ENCODE measurements around the gene NT5DC4. TPM values are rescaled to one million over a fixed set of nuclear protein-coding genes. Genes with fewer than 3 reads are reported as not detected.

NT5DC4 gene
- total and polyA plus RNA-seq, 4 donors: 1.2 TPM; not detected in 3

- no peak overlapping the region for H3K4me3 ChIP-seq (ENCODE audit: low read depth in 1 of 3, low read length in 3 of 3)
- H3K9me3 ChIP-seq (ENCODE audit: control insufficient read depth in 4 of 4, low read length in 3 of 4): no peaks in the 10 kb centered on the region
- no peaks in the 10 kb centered on the region for H3K36me3 ChIP-seq (ENCODE audit: control insufficient read depth in 4 of 4, insufficient read depth in 3 of 4, low read depth in 1 of 4, low read length in 3 of 4)
- H3K9ac ChIP-seq (ENCODE audit: low read depth in 1 of 2, low read length in 2 of 2): no peak overlapping the region
- H3K27ac ChIP-seq (ENCODE audit: low read depth in 1 of 2, low read length in 2 of 2): no peak overlapping the region
- WGBS: 79% methylated on average over 3 of the region's 3 CpGs
- no peak for DNase-seq (ENCODE audit: low spot score)
- no peak for TF ChIP-seq FOXA2 (IDR thresholded peaks at IDR 0.05)
- no peak for TF ChIP-seq ZBTB33 (IDR thresholded peaks at IDR 0.05)
- TF ChIP-seq TAF1 (conservative IDR thresholded peaks at IDR 0.05): no peak
- no peak for TF ChIP-seq SP1 (IDR thresholded peaks at IDR 0.05)
- TF ChIP-seq NR2F2 (IDR thresholded peaks at IDR 0.05): no peak
- TF ChIP-seq YY1 (IDR thresholded peaks at IDR 0.05): no peak
- TF ChIP-seq CTCF (IDR thresholded peaks at IDR 0.05; ENCODE audit: low read depth, low read length, missing input control): no peak
- no peak for TF ChIP-seq EGR1 (IDR thresholded peaks at IDR 0.05; ENCODE audit: low read depth in 2 of 2)
- no peak for TF ChIP-seq MAX (IDR thresholded peaks at IDR 0.05)
- no peak for TF ChIP-seq FOXA1 (IDR thresholded peaks at IDR 0.05)
- TF ChIP-seq ATF3 (IDR thresholded peaks at IDR 0.05): no peak
- H3K27me3 ChIP-seq (ENCODE audit: control insufficient read depth in 4 of 4, insufficient read depth in 4 of 4, low read length in 3 of 4): no peaks in the 10 kb centered on the region
- H3K4me1 ChIP-seq (ENCODE audit: control insufficient read depth in 4 of 4, insufficient read depth in 4 of 4, low read length in 3 of 4): no peaks in the 10 kb centered on the region
Observed at GRCh38 chr2:112776113-112776512, 55.3 kb downstream of the NT5DC4 start.

- no peaks in the 10 kb centered on the region for H3K27me3 ChIP-seq (ENCODE audit: control insufficient read depth in 4 of 4, insufficient read depth in 4 of 4, low read length in 3 of 4)
- no peak overlapping the region for H3K27ac ChIP-seq (ENCODE audit: low read depth in 1 of 2, low read length in 2 of 2)
- no peak for DNase-seq (ENCODE audit: low spot score)
- no peaks in the 10 kb centered on the region for H3K9me3 ChIP-seq (ENCODE audit: control insufficient read depth in 4 of 4, low read length in 3 of 4)
- H3K36me3 ChIP-seq (ENCODE audit: control insufficient read depth in 4 of 4, insufficient read depth in 3 of 4, low read depth in 1 of 4, low read length in 3 of 4): no peaks in the 10 kb centered on the region
- no peak for TF ChIP-seq YY1 (IDR thresholded peaks at IDR 0.05)
- TF ChIP-seq ATF3 (IDR thresholded peaks at IDR 0.05): no peak
- no peak for TF ChIP-seq EGR1 (IDR thresholded peaks at IDR 0.05; ENCODE audit: low read depth in 2 of 2)
- no peak for TF ChIP-seq RAD21 (IDR thresholded peaks at IDR 0.05)
- TF ChIP-seq FOXA2 (IDR thresholded peaks at IDR 0.05): no peak
- no peak for TF ChIP-seq RXRA (IDR thresholded peaks at IDR 0.05)
- TF ChIP-seq SP1 (IDR thresholded peaks at IDR 0.05): no peak
- no peak for TF ChIP-seq HNF4A (conservative IDR thresholded peaks at IDR 0.05)
- TF ChIP-seq REST (IDR thresholded peaks at IDR 0.05): no peak
- no peak for TF ChIP-seq JUND (IDR thresholded peaks at IDR 0.05)
- TF ChIP-seq FOXA1 (IDR thresholded peaks at IDR 0.05): no peak
- TF ChIP-seq CTCF (IDR thresholded peaks at IDR 0.05; ENCODE audit: low read depth, low read length, missing input control): no peak
- H3K9ac ChIP-seq (ENCODE audit: low read depth in 1 of 2, low read length in 2 of 2): no peak overlapping the region
- H3K4me3 ChIP-seq (ENCODE audit: low read depth in 1 of 3, low read length in 3 of 3): no peak overlapping the region
- no peaks in the 10 kb centered on the region for H3K4me1 ChIP-seq (ENCODE audit: control insufficient read depth in 4 of 4, insufficient read depth in 4 of 4, low read length in 3 of 4)
Observed at GRCh38 chr2:112777036-112777435, 56.2 kb downstream of the NT5DC4 start.
